NCI-H748 (cell line): ENCODE results near the gene CNN2.

Experiments used
- DNase-seq: peaks from one replicate; lab custom pipeline; 2025; ENCODE audit not compliant: unreplicated experiment; lab: John Stamatoyannopoulos, UW

Gene CNN2

GRCh38 chr19:1080360-1081161 is 54.2 kb downstream of the CNN2 start:
- no peak for DNase-seq

DNA sequence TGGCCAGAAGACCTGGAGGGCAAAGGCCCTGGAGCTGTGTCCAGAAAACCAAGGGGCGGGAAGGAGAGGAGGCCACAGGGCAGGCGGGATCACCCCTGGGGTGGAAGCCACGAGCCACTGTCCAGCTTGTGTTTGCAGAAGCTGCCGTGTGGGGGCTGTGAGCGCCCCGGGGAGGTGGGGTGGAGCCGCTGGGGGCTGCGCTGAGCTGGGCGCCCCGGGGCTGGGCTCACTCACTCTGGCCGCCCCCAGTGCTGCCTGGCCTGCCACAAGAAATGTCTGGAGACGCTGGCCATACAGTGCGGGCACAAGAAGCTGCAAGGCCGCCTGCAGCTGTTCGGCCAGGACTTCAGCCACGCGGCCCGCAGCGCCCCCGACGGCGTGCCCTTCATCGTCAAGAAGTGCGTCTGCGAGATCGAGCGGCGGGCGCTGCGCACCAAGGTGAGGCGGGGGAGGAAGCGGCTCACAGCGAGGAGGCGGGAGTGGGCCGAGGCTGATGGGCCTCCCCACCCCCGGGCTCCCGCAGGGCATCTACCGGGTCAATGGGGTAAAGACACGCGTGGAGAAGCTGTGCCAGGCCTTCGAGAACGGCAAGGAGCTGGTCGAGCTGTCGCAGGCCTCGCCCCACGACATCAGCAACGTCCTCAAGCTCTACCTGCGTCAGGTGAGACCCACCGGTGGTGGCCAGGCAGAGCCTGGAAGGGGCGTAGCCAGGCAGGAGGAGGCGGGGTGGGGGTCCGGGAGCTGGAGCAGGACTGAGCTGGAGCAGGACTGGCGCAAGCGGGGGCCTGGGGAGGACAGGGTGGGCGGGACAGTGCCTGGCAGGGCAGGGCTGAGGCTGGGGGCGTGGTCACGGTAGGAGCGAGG is 55.1 kb downstream of the CNN2 start:
- peak; percentile 77 for DNase-seq

DNA sequence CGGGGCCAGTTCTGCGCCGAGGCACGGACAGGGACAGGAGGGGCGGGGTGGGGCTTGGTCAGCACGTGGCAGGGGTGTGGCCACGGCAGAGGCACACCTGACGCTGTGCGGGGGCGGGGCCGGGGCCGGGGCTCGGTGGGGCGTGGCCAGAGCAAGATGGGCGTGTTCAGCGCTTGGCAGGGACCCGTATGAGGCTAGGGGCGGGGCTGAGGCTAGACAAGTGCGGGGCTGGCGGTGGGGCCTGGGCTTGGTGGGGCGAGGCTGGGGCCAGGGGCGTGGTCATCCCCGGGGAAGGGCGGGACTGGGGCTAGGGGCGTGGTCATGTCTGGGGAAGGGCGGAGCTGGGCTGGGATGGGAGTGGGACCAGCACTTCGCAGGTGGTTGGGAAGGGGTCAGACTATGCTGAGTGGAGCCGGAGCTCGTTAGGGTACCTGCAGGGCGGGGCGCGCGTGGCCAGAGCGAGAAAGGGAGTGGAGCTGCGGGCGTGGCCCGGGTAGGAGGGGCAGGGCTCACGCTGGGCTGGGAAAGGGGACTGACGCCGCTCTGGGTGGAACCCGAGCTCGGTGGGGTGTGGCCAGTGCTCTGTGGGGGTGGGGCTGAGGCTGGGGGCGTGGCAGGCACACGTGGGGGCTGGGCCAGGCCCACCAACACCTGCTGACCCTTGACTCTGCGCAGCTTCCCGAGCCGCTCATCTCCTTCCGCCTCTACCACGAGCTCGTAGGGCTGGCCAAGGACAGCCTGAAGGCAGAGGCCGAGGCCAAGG is 55.9 kb downstream of the CNN2 start:
- peak; percentile 95 for DNase-seq

- DNase-seq, result no peak
Observed at GRCh38 chr19:1082928-1083816, 56.8 kb downstream of the CNN2 start.

DNA sequence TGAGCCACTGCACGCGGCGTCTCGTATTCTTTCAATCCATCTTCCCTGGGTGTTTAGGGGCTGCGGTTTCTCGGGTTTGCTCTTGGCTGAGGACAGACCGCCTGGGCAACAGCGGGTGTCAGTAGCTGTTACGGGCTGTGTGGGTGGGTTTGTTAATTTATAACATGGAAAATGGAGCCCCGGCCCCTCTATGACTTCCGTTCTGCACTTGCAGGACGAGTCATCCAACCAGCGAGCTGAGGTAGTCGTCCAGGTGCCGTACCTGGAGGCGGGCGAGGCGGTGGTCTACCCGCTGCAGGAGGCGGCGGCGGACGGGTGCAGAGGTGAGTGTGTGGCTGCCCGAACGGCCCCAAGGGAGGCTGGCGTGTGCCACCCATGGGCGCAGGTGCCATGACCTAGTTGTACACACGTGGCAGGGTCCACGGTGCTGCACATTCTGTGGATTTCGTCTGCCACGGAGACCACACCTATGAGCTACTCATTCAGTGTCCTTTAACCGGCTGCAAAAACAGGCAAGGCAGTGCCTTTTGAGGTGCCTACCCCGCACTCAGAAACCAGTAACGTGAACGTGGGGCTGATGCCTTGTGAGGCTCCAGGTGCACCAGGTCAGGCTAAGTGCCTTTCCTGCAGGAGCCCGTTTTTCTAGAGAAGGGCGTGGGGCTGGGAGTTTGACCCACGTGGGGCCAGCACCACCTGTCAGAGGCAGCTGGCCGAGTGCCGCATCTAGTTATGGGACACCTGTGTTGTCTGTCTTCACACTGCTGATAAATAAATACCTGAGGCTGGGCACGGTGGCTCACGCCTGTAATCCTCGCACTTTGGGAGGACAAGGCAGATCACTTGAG is 57.8 kb downstream of the CNN2 start:
- no peak for DNase-seq

GRCh38 chr19:1085053-1085658 is 58.7 kb downstream of the CNN2 start:
- DNase-seq, result no peak

GRCh38 chr19:1085676-1086442 is 59.5 kb downstream of the CNN2 start:
- DNase-seq, result no peak

- no peak for DNase-seq
Observed at GRCh38 chr19:1086613-1087012, 60.2 kb downstream of the CNN2 start.

DNA sequence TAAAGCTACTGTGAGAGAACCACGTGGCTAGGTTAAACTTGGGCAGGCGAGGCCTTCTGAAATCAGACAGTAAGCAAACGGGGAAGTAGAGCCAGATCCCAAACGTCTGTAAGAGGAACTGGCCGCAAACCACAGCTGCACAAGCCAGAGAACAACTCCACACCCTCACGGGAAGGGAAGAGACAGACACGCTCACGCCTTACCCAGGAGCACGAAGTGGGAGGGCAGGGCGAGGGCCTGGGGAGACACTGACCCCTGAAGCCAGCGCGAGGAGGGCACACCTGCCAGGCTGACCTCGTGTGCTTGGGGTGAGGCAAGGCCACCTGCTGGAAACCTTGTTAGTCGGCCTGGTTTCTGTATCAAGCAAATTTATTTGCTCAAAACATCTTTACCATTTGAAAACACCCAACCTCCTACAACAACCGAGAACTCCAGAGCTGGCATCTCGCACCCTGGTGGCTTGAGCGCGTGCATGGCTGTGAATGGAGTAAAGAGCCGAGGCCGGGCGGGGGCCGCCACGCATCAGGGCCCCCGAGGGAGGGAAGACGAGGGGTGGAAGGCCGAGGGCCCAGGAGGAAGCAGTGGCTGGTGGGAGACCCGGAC is 61.5 kb downstream of the CNN2 start:
- no peak for DNase-seq

GRCh38 chr19:1088416-1089010 is 62.1 kb downstream of the CNN2 start:
- DNase-seq, result no peak
